Measurements from ENCODE around the gene NDUFA12.

DNA sequence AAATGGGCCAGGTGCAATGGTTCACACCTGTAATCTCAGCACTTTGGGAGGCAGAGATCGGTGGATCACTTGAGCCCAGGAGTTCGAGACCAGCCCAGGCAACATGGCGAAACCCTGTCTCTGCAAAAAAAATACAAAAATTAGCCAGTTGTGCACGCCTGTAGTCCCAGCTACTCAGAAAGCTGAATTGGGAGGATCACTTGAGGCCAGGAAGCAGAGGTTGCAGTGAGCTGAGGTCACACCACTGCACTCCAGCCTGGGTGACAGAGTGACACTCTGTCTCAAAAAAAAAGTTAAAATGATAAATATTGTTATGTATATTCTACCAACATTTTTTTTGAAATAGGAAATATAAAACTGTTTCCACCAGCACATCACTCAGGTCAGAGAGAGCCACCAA is 64.9 kb downstream of the NDUFA12 start:
- TF ChIP-seq, protein P1, sequence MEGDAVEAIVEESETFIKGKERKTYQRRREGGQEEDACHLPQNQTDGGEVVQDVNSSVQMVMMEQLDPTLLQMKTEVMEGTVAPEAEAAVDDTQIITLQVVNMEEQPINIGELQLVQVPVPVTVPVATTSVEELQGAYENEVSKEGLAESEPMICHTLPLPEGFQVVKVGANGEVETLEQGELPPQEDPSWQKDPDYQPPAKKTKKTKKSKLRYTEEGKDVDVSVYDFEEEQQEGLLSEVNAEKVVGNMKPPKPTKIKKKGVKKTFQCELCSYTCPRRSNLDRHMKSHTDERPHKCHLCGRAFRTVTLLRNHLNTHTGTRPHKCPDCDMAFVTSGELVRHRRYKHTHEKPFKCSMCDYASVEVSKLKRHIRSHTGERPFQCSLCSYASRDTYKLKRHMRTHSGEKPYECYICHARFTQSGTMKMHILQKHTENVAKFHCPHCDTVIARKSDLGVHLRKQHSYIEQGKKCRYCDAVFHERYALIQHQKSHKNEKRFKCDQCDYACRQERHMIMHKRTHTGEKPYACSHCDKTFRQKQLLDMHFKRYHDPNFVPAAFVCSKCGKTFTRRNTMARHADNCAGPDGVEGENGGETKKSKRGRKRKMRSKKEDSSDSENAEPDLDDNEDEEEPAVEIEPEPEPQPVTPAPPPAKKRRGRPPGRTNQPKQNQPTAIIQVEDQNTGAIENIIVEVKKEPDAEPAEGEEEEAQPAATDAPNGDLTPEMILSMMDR (IDR thresholded peaks at IDR 0.05; ENCODE audit: insufficient read depth, low read length) = no peak
- no peak for TF ChIP-seq POLR2AphosphoS5 (IDR thresholded peaks at IDR 0.05; ENCODE audit: low read depth)
